Thoracic aorta (tissue), 2 donors: ENCODE data around the gene PBLD. TPM values are rescaled to one million over a fixed set of nuclear protein-coding genes. Genes with fewer than 3 reads are reported as not detected.

Experiments used
- ATAC-seq: fragments of 150-250 bp; one replicate; pipeline ENCODE4 v1.8.0; 2017; ENCODE audit warnings: low read depth; ENCODE audit not compliant: insufficient number of reproducible peaks, low FRiP score
- DNase-seq: peaks from one replicate; pipeline ENCODE4 v3.0.0-alpha.2; 2020; ENCODE audit warnings: low spot score
- H3K27ac ChIP-seq, 2 donors: fragments of 200-600 bp; sonication (generic); 1 replicate in 1 of 2; 2 replicates in 1 of 2; pipeline ENCODE4 v1.5.1; 2016; ENCODE audit warnings: mild to moderate bottlenecking in 2 of 2, moderate library complexity in 2 of 2
- H3K27me3 ChIP-seq: fragments of 200-600 bp; sonication (generic); replicated peaks from 2 replicates; pipeline ENCODE4 v1.6.0; 2016; ENCODE audit warnings: mild to moderate bottlenecking; ENCODE audit not compliant: insufficient read depth
- H3K36me3 ChIP-seq: fragments of 200-600 bp; sonication (generic); one replicate; pipeline ENCODE4 v1.5.1; 2016
- H3K4me1 ChIP-seq, 2 donors: fragments of 200-600 bp; sonication (generic); 1 replicate in 1 of 2; 2 replicates in 1 of 2; pipeline versions ENCODE4 v1.5.1 to v1.6.0; 2016; ENCODE audit warnings: low read depth in 2 of 2, mild to moderate bottlenecking in 1 of 2; ENCODE audit not compliant: control insufficient read depth in 1 of 2
- H3K4me3 ChIP-seq: fragments of 200-600 bp; sonication (generic); 2 replicates; pipeline ENCODE4 v1.5.1; 2016; ENCODE audit warnings: mild to moderate bottlenecking
- H3K9me3 ChIP-seq: fragments of 200-600 bp; sonication (generic); 2 replicates; pipeline ENCODE4 v1.5.1; 2016
- CTCF ChIP-seq: fragments of 200-600 bp; sonication (generic); IDR thresholded peaks from one replicate; pipeline ENCODE4 v1.5.1; 2019; ENCODE audit warnings: antibody characterized with exemption
- total RNA-seq, 2 donors: library from RNA; depleted of rRNA; stranded (reverse); fragments of >200 nt; gene quantifications; one replicate each; pipeline versions ENCODE4 v1.1.0 to v1.2.3, GENCODE V29; 2016

PBLD gene
- 1 to 10 TPM; 8.0 to 9.5 TPM for total RNA-seq

- peak; percentile 28 for DNase-seq
- Histone ChIP-seq H3K27me3 (no peaks in the 10 kb centered on the region), H3K9me3 (no peaks in the 10 kb centered on the region), H3K27ac (peak within 1 kb of the TSS; percentile 99 to 100), H3K4me3 (peak within 1 kb of the TSS; percentile 79), H3K36me3 (no peaks in the 10 kb centered on the region), H3K4me1 (peaks cover 27 to 47% of the 10 kb centered on the region in 2 donors)
- ATAC-seq, result peak; percentile 0
- TF ChIP-seq CTCF, result peak; percentile 31
Measured at GRCh38 chr10:68332259-68333057, at the start of gene PBLD. TSS of gene PBLD (minus strand) at chr10:68332928. CDS start at chr10:68306844, 26,084 bp downstream.

GRCh38 chr10:68371604-68372003 is 38.9 kb upstream of the PBLD start:
- DNase-seq (no peak), ATAC-seq (no peak)
- peaks cover 5% of the 10 kb centered on the region for H3K9me3 ChIP-seq
- no peaks in the 10 kb centered on the region for H3K27me3 ChIP-seq
- no peak overlapping the region for H3K4me3 ChIP-seq
- peaks cover 36% of the 10 kb centered on the region for H3K36me3 ChIP-seq
- H3K27ac ChIP-seq, result no peak overlapping the region
- no peak for TF ChIP-seq CTCF
- no peaks in the 10 kb centered on the region for H3K4me1 ChIP-seq

GRCh38 chr10:68367121-68367520 is 34.4 kb upstream of the PBLD start:
- peaks cover 5% of the 10 kb centered on the region for H3K9me3 ChIP-seq
- no peaks in the 10 kb centered on the region for H3K27me3 ChIP-seq
- no peak overlapping the region for H3K4me3 ChIP-seq
- no peak for ATAC-seq
- no peak for DNase-seq
- H3K4me1 ChIP-seq, result no peaks in the 10 kb centered on the region
- H3K27ac ChIP-seq, result no peak overlapping the region
- peaks cover 29% of the 10 kb centered on the region for H3K36me3 ChIP-seq
- TF ChIP-seq CTCF, result no peak

- Histone ChIP-seq H3K27ac (no peak overlapping the region), H3K9me3 (no peaks in the 10 kb centered on the region), H3K4me1 (no peaks in the 10 kb centered on the region), H3K4me3 (no peak overlapping the region), H3K36me3 (peaks cover 24% of the 10 kb centered on the region), H3K27me3 (no peaks in the 10 kb centered on the region)
- ATAC-seq (no peak), DNase-seq (no peak)
- TF ChIP-seq CTCF, result no peak
Measured at GRCh38 chr10:68366600-68366999, 33.9 kb upstream of the PBLD start.

GRCh38 chr10:68365611-68366010 is 32.9 kb upstream of the PBLD start:
- no peak for ATAC-seq

More at GRCh38 chr10:68365611-68366010, 32.9 kb upstream of the PBLD start:
- no peak for DNase-seq
- no peak for TF ChIP-seq CTCF
- peaks cover 18% of the 10 kb centered on the region for H3K36me3 ChIP-seq
- H3K4me1 ChIP-seq, result no peaks in the 10 kb centered on the region
- no peak overlapping the region for H3K27ac ChIP-seq
- H3K4me3 ChIP-seq, result no peak overlapping the region
- H3K27me3 ChIP-seq, result no peaks in the 10 kb centered on the region
- no peaks in the 10 kb centered on the region for H3K9me3 ChIP-seq
